Renal pelvis (tissue), 4 donors: Measurements from ENCODE around the gene ERN1. TPM values are rescaled to one million over a fixed set of nuclear protein-coding genes. Genes with fewer than 3 reads are reported as not detected.
"Not testable (repeated sequence)": the region's sequence is repeated elsewhere in the genome, so short reads cannot be mapped to it uniquely, and the experiment has no call there.

Experiments
- DNase-seq: peaks from one replicate; pipeline ENCODE4 v3.0.0-alpha.2; 2013
- polyA plus RNA-seq, 3 donors: library from polyadenylated mRNA; unstranded; fragments of 120-200 nt; gene quantifications; one replicate each; pipeline ENCODE4 v1.2.1, GENCODE V29; 2013; ENCODE audit not compliant: insufficient read length in 3 of 3

The ERN1 gene
- polyA plus RNA-seq, 3 donors: 8.3 to 9.3 (median 8.7) TPM

DNA sequence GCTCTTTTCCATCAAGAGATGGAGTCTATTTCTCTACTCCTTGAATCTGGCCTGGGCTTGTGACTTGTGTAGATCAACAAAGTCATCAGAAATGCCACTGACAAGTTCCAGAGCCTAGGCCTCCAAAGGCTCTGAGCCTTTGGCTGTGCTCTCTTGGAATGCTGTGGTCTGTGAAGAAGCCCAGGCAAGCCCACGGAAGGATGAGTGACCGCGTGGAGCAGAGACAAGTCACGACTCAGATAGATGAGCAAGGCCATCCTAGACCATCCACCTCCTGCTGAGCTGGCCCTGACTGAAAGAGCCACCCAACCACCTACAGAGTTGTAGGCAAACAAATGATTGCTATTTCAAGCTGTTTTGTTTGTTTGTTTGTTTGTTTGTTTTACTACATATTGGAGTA lies 97.9 kb downstream of the ERN1 start:
- no peak for DNase-seq

DNA sequence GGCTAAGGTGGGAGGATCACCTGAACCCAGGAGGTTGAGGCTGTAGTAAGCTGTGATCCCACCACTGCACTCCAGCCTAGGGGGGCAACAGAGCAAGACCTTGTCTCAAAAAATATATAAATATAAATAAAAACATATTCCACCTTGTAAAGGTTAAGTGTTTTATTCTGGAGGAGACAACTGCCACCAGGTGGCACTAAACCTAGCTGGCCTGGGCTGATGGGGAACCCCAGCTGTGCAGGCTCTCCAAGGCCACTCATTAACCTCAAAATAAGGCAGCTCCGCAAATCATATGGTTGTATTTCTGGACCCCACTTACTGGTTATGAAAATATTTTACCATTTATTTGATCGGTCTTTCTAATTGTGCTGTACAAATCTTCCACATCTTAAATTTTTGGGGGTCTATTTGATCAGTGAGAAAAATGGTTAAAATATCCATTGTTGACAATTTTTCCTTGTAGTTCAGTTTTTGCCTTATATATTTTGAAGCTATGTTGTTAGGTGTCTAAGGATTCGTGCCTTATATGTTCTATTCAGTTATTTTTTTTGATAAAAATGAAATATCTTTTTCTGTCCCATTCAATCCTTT lies 101.0 kb downstream of the ERN1 start:
- peak; percentile 49 for DNase-seq

DNA sequence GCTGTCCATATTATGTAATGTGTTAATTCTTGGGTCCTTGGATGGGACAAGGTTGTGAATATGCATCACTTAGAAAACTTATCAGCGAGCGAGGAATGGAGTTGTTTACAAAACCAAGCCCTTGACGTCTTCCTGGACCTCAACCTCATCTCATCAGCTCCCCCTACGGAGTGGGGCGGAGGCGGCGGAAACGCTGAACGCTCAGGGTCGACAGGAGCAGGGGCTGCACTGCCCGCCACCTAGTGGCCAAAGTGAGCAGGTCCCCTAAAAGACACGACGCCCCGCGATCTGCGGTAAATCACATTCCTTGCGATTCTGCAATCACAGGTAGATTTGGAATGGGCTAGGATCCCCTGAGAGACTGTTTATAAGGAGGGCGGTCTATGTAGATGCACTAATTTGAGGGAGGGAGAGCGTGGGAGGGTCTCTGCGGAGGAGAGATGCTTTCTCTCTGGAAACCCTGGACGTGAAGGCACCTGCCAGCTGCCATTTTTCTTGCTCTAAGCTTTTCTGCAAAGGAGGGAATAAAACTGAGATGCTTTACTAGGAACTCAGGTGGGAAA lies 104.1 kb downstream of the ERN1 start:
- peak; percentile 55 for DNase-seq

DNA sequence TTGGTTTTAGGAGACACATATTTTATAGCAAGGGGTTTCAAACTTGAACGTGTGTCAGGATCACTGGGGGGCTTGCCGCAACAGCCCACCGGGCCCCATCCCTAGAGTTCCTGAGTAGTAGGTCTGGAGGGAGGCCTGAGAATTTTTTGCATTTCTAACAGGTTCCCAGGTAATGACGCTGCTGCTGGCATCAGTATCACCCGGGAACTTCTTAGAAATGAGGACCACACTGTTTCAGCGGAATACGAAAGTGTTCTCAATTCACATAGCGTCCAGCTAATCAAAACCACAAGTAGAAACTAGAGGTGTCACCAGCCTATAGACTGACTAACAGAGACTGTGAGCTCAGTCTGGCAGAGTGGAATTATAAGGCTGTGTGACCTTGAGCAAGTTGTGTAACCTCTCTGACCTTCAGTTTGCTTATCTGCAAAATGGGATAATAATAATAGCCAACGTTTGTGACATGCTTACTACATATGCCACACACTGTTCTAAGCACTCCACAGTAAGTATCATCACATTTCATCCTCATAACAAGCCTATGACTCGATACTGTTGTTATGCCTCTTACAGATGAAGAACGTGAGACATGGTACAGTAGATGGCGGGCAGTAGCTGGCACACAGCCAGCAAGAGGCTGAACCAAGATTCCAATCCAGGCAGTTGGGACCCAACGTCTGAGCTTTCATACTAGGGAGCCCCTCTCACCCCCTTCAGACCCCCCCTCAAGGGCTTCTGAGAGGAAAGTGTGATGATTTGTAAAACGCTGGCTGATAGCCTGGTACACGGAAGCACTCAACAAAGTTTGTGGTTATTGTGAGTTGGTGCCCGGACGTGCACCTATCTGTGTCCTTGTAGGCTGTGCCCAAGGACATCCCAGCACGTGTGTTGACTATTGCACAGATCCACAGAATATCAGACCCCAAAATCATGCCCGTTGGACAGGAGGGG lies 104.9 kb downstream of the ERN1 start:
- no peak for DNase-seq

DNA sequence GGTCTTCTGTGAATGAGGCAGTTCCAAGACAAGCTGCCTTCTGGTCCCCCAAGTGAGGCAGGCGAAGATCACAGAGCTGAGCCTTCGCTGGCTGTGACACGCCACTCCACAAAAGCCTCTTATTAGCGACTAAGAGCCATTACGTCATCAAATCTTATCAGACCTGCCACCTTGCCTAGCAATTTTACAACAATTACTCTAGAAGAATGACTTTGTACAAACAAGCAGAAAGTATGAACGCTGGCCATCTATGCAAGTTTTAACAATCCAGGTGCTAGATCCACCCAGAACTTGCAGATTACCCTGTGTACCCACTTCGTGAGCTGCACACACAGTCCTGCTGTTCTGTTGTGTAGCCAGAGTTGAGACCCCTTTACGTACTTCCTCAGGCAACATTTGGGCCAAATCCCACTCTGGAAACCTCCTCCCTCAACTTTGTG lies 105.7 kb downstream of the ERN1 start:
- DNase-seq: no peak

DNA sequence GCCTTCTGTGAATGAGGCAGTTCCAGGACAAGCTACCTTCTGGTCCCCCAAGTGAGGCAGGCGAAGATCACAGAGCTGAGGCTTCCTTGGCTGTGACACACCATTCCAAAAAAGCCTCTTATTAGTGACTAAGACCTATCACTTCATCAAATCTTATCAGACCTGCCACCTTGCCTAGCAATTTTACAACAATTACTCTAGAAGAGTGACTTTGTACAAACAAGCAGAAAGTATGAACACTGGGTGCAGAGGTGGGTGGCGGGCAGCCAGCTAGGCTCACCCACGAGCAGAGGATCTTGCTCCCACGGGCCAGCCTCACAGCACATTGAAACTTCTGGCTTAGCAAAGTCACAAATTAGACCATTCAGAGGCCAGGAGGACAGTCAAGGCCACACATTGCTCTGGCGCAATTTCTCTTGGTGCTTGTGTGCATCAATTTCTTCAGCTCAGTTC lies 107.3 kb downstream of the ERN1 start:
- no peak for DNase-seq

DNA sequence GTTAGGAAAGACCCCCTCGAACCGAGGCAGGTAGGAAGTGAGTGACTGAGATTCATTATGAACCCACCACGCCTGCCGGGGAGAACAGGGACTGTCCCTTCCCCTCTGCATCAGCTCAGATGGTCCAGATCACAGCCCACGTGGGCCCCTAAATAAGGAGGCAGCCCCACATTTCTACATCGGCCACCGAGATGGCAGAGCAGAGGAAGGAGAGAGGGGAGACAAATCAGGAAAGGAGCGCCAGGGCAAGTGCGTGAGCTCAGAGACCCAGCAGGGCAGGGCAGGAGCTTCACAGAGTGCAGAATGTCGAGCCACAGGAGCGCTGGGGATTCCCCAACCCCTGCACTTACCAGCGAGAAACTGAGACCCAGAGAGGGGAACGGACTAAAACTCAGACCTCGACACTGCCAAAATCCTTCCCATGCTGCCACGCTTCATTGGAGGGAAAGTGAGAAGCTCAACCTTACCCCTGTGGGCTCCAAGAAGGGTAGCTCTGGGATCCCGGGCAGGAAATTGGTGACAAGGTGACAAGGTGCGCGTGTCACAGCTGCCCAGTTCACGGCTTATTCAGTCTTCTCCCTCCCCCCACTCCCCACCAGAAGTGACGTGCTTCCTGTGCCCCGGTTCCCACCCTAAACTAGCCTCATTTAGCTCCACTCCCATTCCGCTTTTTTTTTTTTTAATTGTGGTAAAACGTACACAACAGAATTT lies 109.7 kb downstream of the ERN1 start, which contains the start of gene ICAM2:
Gene ICAM2 (minus strand): TSS at position 578 of the 711 bp plus-strand sequence. CDS start 13,942 bp downstream, outside the sequence.
- no peak for DNase-seq

DNA sequence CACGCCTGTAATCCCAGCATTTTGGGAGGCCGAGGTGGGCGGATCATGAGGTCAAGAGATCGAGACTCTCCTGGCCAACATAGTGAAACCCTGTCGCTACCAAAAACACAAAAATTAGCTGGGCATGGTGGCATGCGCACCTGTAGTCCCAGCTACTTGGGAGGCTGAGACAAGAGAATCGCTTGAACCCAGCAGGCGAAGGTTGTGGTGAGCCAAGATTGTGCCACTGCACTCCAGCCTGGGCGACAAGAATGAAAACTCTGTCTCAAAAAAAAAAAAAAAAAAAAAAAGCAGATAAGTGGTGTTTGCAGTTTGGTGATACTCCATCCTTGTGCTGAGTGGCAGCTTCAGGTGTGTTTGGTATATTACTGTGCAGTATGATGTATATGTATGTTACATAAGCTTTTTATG lies 110.4 kb downstream of the ERN1 start:
- not testable (repeated sequence) for DNase-seq

DNA sequence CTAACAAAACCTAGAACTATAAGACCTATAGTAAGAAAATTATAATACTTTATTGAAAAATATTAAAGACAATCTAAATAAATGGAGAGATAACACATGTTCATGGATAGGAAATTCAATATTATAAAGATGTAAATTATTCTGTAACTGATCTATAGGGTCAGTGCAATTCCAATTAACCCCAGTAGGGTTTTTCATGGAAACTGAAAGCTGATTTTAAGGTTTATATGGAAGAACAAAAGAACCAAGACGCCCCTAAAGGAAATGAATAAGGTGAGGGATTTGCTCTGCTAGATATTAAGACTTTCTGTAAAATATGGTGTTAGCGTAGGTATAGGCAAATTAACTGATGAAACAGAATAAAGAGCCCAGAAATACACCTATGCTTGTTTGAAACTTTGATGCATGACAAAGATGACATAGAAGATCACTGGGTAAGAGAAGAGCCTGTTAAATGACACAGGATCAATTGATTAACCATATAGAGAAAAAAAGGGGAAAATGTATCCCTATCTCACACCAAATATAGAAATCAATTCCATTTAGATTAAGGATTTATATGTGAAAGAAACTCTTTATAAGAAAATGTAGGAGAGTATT lies 112.5 kb downstream of the ERN1 start:
- DNase-seq: no peak

DNA sequence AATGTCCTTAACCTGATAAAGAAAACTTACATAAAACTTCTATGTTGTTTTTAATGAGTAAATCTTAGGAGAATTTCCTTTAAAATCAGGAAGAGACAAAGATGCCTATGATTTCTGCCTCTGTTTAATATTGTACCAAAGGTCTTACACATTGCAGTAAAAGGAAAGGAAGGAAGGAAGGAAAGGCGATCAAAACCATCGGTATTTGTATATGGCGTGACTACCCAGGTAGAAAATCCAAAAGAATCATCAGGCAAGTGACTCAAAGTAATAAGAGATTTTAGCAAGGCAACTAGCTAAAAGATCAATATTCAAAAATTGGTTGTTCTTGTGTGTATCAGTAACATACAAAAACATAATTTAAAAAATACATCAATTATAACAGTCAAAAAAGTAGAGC lies 113.0 kb downstream of the ERN1 start:
- no peak for DNase-seq

DNA sequence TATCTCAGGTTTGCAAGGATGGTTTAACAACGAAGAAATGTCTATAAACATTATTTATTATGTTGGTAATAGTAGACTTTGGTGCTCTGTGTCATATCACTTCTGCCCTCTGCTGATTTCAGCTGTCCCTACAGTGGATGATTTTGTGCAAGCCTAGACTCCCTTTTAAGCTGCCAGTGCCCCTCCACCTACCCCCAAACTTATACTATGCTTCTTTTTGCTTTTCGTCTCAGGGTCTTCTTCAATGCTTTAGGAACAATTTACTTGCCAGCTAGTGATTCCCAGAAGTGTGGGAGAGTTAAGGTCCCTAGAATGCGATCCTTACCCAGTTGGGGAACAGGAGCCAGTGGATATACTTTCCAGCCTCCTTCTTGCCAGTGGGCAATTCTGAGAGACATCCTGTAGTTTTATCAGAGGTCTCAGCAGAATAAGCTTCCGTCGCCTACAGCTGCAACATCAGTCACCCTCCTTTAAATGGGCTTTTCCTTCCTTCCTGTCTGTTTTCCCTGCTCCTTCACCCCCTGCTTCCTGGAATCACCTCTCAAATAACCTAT lies 113.6 kb downstream of the ERN1 start:
- DNase-seq: no peak

DNA sequence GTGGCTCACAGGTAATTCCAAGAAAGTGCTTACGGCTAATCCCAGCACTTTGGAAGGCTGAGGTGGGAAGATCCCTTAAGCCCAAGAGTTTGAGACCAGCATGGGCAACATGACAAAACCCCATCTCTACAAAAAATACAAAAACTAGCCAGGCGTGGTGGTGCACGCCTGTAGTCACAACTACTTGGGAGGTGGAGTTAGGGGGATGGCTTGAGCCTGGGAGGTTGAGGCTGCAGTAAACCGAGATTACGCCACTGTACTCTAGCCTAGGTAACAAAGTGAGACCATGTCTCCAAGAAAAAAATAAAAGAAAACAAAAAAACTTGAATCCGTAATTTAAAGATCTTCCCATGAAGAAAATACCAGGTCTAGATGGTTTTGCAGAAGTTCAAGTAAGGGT lies 114.5 kb downstream of the ERN1 start:
- DNase-seq: no peak

DNA sequence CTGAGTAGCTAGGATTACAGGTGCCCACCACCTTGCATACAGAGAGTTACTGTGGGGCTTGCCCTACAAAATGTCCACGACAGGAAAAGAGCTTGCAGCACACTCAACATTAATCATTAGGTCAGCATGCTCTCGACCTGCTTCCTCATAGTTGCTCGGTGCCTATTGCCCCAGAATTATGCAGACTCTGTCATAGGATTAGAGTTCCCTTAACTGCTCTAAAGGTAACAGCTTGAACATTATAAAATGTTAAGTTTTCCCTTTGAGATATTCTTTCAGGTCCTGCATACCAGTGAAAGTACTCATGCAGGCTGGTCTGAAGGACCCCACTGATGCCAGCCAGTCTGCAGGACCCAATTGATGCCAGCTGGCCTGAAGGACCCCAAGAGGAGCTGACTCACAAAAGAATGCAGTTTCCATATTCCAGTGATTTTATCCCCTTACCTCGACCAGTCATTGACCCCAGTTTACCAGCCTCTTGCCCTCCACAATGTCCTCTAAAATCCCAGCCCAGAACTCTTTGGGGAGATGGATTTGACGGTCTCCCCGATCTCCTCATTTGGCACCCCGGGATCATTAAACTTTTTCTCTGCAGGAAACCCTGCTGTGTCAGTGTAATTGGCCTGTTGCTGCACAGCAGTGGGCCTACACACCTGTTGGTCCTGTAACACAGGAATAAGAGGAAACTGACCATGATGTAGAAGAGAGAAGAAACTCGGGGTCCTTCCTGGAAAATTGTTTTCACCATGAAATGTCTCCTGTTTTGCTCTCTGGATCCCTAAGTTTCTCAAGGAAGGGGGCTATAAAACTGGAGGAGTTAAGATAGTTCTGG lies 120.2 kb downstream of the ERN1 start:
- DNase-seq: no peak

DNA sequence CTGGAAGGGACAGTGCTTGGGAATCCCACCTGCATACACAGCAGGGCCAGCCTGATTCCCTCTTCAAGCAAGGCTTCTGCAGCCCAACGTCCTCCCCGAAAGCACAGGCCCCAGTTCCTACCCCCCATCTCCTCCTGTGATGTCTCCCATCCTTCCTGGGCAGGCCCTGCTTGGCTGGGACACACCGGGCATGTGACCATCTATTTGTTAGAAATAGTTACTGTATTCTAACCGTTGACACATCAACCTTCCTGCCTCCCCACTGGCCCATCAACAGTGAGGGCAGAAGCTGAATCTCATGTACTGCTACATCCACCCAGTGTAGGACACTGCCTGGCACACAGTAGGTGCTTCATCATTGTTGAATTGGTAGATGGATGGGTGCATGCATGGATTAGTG lies 121.1 kb downstream of the ERN1 start:
- DNase-seq: no peak

DNA sequence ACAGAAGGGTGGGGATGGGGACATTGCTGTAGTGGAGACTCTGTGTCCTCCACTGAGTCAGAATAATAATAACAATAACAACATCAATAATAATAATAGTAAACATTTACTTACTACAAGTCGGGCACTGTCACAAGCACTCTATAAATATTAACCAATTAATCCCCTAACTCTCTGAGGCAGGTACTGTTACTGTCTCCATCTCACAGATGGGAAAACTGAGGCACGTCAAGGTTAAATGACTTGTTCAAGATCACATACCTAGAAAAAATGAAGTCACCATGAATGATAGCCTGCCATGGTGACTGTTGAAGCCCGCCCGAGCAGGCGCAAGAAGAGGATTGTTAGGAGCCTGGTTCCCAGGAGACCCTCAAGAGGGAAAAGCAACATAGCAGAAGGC lies 121.6 kb downstream of the ERN1 start:
- DNase-seq: no peak

DNA sequence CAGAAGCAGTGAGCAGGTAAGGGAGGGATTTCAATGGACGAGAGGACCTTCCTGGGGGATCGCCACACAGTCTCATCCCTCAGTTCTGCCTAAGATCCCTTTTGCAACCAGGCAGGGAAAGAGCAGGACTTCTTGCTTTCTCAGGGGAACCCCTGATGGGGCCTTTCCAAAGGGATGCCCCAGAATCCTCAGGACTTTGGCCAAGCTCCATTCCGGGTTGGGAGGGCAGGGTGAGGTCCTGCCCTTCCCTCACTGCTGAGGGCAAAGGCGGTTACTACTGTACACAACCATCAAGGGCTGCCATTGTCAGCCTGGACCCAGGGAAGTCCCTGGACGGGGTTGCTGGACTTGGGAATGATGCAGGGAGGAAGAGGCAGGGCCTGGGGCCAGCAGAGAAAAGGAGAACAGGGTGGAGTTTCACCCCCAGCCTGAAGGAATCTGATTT lies 122.1 kb downstream of the ERN1 start:
- no peak for DNase-seq

DNA sequence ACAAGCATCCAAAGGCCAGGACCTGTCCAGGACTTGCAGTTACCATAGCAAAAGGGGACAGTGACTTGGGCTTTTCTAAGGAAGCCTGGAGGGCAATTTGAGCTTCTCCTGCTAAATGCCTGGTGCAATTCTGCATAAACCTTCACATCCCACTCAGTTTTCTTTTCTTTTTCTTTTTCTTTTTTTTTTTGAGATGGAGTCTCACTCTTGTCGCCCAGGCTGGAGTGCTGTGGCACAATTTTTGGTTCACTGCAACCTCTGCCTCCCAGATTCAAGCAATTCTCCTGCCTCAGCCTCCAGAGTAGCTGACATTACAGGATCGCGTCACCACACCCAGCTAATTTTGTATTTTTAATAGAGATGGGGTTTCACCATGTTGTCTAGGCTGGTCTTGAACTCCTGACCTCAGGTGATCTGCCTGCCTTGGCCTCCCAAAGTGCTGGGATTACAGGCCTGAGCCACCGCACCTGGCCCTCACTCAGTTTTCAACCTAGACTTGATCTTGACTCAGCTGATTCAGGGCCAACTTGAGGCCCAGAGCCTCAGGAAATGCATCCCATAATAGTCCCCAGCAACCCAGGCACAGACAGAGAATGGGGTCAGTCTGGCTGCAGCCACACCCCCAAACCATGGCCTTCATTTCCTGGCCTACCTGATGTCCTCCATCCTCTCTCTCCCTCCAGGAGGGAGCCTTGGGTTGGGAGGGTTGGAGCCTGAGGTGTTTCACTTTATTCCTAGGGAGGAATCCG lies 122.7 kb downstream of the ERN1 start:
- DNase-seq: not testable (repeated sequence)

DNA sequence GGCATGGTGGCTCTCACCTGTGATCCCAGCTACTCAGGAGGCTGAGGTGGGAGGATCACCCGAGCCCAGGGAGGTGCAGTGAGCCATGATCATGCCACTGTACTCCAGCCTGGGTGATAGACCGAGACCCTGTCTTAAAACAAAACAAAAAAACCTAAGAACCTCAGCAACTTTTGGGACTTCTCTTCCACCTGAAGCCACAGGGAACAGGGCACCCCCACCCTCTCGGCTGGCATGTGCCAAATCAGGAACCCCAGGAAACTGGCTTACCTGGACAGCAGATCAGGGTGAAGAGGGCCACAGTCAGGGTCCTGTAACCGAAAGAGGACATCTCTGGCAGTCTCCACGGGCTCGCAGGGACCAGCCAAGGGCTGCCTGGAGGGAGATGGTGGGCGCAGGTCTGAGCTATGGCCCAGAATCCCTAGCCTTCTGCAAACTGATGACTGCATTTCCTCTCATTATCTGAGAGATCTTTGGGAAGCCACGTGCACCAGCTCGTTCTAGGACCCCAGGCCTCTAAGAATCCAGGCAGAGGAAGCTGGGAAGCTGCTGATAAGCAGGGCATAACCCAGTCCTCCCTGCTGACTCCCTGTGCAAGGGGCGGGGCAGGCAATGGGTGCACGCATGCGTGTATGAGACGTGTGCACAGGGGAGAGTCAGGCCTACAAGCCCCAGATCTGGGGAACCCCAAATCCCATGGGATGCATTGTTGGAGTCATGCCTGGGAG lies 123.4 kb downstream of the ERN1 start:
- DNase-seq: no peak

DNA sequence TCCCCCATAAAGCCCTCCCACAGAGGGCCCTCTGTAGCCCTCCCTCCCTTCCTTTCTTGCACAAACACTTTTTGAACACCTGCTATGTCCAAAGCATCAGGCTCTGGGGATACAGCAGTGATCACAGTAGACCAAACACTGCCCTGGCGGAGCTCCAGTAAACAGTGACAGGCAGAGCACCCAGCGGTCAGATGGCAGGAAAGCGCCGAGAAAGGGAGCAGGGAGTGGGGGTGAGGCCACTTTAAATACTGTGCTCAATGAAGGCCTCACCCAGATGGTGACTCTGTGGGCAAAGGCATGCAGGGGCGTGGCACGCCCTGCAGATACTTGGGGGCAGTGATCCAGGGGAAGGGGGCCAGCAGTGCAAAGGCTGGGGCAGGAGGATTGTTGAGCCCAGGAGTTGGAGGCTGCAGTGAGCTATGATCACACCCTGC lies 124.2 kb downstream of the ERN1 start:
- DNase-seq: no peak
